Activated naive CD4-positive, alpha-beta T cell treated with anti-CD3 and anti-CD28 coated beads, Interleukin-2, amount 50 U/mL, for 72 hours (primary cell): ENCODE measurements around the gene PAMR1. TPM values are rescaled to one million over a fixed set of nuclear protein-coding genes. Genes with fewer than 3 reads are reported as not detected.

ENCODE experiments used
- total RNA-seq, 2 donors: library from RNA; stranded (reverse); gene quantifications; one replicate each; pipeline ENCODE4 v1.2.3, GENCODE V29; 2022

The PAMR1 gene
- total RNA-seq, 2 donors from 2014 or later: not detected

Other genes starting within 250 kb of the PAMR1 start
- gene SLC1A2, start 106.1 kb downstream of the PAMR1 start, total RNA-seq: under 1 TPM in 1 of 2 donors, not detected in 1; 0.14 TPM
- gene FJX1, start 92.8 kb upstream of the PAMR1 start, total RNA-seq: under 1 TPM in 1 of 2 donors, not detected in 1; 0.91 TPM
- gene TRIM44, start 137.2 kb upstream of the PAMR1 start, total RNA-seq: 10 to 100 TPM; 17.5 to 34.9 TPM